Stimulated activated CD8-positive, alpha-beta memory T cell treated with anti-CD3 and anti-CD28 coated beads, Interleukin-7, amount 100 ng/mL, for 4 hours (primary cell): Measurements from ENCODE around the gene EYS.
"Not testable (repeated sequence)": the region's sequence is repeated elsewhere in the genome, so short reads cannot be mapped to it uniquely, and the experiment has no call there.

Experiments used
- DNase-seq, 2 donors: peaks; one replicate each; pipeline ENCODE4 v3.0.0-alpha.2; 2020; ENCODE audit warnings: low read depth in 2 of 2

EYS gene

DNA sequence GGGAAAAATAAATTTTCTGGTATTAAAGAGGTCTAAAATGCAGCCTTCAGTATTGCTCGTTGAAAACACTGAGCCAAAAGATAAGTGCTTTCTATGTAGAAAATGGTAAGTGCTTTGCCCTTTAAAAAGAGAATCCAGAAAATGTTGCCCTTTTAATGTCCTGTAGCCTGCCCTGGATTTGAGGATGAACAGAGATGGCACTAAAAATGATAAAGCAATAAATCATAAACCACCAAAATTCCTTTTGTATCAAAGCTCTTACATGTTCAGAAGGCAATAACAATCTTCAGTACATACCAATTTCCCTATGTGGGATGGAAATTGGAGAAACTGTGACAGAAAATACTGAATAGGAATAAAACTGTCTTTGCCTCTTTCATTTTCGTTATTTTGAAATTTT, 1665.7 kb downstream of the EYS start:
- no peak for DNase-seq

DNA sequence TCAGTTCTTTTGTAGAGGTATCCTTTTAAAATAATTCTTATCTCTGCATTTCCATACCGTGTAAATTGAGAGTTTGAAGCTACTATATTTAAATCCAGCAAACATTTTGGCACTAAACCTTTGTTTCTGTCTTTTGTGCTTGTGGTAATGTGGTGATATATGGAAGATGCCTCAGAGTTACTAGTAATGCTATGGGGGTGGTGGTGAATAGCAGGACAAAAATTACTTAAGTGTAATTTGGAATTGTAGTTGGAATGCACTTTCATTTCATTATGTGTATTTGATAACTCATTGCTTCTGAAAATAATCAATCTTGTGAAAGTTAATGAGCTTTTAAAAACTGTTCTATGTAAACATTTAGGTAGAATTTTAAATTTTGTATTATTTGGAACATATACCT, 1666.9 kb downstream of the EYS start:
- no peak for DNase-seq

DNA sequence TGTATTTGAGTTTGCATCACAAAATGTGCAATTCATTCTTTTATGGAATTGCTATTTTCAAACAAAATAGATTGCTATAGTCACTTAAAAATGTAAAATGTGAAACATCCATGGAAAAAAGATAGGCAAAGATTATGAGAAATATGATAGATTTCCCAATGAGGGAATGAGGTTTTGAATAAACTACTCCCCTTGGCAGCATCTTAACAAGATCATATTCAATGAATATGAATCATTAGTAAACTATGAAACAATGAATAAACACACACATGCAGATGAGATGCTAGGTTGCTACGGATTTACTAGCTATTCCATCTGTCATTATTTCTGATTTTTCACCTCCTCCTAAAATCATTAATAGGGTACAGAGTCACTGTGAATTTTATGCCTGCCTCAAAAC, 1669.6 kb downstream of the EYS start:
- no peak for DNase-seq

DNA sequence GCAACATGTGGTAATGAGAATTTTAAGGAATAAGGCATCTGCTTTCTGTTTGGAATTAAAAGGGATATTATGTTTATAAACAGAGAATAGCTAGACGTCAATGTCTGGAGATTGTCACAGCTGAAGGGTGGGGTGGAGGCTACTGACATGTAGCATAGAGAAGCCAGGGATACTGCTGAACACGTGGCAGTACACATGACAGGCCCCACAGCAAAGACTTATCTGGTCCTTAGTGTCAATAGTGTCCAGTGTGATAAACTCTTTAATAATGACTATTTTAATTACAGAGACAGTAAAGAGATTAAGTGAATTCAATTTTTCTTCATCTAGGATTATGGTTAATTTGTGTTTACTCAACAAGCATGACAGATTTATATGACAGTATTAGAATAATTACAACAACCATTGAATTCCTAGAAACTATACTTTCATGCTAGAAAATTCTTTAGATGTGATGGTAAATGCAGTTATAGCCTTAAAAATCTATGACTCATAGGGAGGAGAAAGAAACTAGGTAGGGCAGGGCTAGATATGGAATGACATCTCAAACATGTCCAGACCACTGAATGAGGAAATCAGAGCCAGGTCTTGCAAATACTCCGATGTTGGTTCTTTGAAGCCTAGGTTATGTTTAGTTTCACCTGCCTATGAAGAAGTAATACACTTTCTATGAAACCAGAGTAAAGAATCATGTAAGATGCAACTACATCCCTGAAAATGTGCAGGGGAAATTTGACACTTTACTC, 1671.9 kb downstream of the EYS start:
- no peak for DNase-seq

DNA sequence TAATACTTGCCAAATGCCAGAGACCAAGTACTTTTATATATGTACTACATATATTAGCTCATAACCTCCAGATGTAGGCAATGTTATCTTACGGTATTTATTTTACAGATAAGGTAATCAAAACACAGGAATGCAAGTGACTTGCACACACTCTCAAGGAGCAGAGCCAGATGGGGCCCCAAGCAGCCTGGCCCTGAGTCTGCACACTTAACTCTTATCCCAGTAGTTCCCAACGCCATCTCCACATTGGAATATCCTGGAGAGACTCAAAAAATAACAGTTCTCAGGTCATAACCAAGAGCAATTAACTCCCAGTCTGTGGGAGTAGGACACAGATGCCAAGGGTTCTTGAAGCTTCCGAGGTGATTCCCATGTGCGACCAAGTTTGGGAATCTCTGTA, 1672.7 kb downstream of the EYS start:
- no peak for DNase-seq

DNA sequence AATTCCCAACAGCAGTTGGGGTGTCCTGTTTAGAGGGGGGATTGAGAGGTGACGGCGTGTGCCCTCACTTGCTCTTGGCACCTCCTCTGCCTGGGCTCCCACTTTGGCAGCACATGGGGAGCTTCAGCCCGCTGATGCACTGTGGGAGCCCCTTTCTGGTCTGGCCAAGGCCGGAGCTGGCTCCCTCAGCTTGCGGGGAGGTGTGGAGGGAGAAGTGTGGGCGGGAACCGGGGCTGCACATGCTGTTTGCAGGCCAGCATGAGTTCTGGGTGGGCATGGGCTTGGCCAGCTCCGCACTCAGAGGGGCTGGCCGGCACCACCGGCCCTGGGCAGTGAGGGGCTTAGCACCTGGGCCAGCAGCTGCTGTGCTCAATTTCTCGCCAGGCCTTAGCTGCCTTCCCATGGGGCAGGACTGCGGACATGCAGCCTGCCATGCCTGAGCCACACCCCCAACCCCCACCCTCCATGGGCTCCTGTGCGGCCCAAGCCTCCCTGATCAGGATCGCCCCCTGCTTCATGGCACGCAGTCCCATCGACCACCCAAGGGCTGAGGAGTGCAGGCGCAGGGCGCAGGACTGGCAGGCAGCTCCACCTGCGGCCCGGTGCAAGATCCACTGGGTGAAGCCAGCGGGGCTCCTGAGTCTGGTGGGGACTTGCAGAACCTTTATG, 1675.9 kb downstream of the EYS start:
- DNase-seq, result not testable (repeated sequence)

DNA sequence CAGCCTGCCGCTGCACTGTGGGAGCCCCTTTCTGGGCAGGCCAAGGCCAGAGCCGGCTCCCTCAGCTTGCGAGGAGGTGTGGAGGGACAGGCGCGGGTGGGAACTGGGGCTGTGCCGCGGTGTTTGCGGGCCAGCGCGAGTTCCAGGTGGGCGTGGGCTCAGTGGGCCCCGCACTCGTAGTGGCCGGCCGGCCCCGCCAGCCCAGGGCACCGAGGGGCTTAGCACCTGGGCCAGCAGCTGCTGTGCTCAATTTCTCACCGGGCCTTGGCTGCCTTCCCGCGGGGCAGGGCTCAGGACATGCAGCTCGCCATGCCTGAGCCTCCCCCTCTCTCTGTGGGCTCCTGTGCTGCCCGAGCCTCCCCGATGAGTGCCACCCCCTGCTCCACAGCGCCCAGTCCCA, 1683.3 kb downstream of the EYS start:
- DNase-seq, result no peak

DNA sequence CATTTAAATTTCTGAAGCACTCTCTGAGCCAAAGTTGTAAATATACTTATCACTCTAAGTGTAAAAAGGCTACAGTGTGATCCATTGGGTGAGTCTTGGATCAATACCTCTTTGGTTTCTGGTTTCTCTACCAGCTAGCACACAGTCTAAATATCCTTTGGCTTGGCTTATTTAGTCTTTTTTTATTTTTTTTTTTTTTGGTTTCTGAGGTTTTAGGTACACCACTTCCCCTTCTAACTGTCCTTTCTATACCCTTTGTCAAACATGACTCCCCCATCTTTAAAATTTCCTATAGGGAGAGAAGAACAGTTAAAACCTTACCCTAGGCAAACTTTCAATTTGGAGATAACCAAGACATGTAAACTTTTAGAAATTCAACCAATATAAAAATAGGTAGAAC, 1692.4 kb downstream of the EYS start:
- DNase-seq, result no peak

DNA sequence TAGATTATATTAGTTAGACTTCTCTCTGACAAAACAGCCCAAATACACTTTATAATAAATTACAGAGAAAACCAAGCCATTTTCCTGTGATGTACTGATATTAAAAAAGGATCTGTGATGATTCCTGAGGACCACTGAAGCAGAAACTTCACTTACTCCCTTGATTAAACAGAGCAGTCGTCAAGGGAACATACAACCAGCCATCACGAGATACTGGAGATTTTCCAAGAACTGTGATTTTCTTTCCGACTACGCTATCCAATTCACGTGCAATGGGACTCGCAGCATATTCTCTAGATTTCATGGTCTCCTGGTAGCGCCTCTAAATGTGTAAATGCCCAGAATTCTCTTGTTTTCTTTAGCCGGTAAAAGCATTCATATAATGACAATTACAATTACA, 1694.0 kb downstream of the EYS start:
- DNase-seq, result no peak

DNA sequence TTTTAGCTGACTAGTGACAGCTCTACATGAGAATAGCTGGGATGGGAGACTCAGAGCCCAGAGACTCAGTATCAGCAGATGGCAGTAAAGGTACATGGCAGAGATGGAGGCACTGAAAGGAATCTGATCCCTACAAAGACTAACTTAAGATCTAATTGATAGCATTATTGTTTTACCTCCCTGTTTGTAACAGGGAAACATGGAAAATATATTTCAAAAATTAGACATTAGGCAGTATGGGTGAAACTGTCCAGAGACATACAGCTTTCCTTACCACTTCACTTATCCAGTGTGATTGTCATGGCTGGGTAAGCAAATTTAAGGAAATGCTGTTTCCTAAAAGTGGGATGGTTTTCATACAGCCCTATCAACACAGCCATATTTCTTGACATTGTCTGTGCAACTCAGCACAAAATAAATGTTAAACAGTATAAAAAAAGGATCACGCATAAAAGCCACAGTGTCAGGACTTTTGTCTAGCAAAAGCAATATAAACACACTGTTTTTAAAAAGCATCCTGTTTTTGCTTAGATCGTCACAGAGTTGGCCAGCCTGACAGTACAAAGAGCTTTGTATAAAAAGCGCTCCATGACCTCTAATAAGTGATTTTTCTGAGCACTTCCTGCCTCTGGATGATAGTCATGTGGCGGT, 1694.5 kb downstream of the EYS start:
- DNase-seq, result no peak

DNA sequence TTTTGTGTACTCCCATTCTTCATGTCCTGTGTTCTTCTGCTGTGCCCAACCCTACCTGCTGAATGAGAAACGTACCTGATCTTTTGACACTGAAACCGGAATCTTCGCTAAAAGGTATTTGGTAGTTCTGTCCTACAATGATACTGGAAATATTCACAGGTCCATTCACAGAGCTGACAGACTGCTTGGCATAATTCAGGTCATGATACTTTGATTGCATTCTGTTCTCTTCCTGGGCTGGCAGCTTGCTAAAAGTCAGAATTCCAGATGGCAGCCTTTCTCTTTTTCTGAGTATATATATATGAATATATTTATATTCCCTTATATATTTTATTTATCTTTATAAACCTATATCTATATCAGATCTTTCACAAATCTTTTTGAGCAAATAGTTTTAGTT, 1696.4 kb downstream of the EYS start:
- no peak for DNase-seq

DNA sequence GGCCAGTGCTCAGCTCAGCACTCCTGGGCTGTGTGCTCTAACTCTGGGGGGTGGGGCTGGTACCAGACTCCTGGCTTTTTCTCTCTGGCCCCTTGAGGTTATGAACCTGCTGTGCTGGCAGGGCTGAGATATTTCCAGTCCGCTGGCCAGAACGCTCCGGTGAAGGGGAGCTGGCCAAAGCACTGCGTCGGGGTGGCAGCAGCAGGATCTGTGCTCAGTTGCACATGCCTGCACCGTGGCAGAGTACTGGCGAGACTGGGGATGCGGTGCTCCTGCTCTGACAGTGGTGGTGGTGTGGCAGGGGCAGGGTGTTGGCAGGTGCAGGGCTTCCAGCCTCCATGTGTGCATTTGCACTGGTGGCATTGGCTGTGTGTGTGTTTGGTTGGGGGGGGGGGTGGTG, 1697.0 kb downstream of the EYS start:
- DNase-seq, result no peak

DNA sequence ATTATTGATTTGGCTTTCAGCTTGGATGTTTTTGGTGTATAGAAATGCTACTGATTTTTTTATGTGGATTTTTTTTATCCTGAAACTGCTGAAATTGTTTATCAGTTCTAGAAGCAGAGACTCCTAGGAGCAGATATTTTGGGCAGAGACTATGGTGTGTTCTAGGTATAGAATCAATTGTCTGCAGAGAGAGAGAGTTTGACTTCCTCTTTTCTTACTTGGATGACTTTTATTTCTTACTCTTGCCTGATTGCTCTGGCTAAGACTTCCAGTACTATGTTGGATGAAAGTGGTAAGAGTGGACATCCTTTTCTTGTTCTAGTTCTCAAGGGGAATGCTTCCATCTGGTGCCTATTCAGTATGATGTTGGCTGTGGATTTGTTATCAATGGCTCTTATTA, 1700.8 kb downstream of the EYS start:
- DNase-seq, result no peak

DNA sequence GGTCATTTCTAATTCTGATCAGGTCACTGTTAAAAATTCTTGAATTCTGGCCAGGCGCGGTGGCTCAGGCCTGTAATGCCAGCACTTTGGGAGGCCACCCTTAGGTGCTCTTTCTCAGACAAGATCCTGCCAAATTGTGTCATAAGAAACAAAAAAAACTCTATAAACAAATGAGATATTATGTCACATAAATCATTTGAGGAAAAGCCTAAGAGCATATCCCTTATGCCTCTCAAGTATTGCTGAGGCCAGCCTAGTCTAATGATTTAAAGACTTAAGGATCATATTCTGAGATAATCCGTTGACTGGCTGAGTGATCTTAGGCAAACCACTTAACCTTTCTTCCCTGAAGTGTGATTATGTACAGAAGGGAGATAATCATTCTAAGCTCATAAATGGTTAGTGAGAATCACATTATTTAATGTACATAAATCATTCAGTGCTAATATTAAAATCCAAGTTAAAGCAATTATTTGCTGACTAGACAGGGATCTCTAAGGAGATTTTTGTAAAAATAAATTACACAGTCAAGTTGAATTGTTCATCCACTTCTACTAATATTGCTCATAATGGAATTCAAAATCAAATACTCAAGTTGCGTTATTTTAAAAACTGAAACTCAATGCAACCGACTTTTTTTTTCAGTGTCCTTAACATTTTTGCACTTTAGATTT, 1706.1 kb downstream of the EYS start:
- DNase-seq, result no peak

DNA sequence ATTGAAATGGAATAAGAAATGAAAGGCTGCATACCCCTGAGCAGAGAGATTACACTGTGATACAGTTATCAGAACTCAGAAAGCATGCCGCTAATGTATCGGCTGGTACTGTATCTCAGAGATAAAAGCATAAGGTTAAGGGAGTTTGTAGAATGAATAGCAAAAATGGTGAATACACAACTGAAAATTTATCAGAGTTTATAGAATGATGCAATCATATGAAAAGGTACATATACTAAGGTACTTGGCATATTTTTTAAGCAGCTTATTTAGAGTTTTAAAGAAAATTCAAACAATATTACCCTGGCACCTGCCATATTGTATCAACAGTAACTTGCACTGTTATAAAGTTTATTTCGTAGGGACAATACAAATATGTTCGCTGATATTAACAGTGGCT, 1707.4 kb downstream of the EYS start:
- no peak for DNase-seq

DNA sequence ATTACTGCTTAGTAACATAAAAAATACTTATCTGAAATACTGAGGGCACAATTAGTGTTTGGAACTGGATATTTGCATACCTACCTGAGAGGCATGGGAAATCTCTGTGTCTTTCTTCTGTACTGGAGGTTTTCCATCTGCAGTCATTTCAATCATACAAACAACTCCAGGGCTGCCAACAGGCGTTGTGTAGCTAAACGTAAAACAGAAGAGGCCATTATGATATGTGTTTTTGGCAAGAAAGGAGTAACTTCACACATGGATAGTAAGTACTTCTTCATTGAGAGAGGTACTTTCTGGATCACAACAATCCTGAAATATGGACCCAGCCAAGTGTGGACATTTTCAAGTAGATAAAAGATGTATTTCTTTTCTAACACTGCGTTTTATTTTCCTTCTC, 1708.0 kb downstream of the EYS start:
- no peak for DNase-seq

DNA sequence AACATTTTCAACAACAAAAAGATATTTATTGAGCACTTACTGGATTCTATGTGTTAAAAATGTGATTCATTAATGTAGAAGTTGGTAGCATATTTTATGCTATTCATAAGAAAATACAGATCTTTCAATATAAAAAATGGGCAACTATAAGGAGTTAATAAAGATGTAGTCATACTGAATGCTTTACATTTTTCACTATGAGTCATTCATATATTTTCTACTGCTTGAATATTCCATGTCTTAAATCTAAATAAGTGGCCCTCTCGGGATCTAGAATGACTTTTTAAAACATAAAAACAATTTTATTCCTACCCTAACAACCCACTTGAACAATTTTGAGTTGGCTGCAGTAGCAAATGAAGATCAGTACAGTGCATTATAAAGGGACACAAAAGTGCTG, 1709.3 kb downstream of the EYS start:
- no peak for DNase-seq

DNA sequence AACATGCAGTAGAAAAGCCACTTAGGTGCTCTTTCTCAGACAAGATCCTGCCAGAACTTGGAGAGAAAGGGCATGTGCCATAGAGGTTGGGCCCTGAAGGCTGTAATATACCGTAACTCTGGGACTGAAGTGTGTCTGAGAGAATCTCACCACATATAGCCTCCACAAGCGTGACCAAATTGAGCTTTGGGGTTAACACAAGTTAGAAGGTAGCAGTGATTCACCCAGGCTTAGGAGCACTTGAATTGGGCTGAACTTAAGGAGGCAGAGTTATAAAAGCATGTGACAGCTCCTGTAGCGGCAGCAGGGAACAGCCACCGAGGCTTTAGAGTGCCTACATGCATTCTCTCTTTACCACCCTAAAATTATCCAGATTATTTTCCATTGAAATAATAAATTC, 1709.8 kb downstream of the EYS start:
- DNase-seq, result no peak

DNA sequence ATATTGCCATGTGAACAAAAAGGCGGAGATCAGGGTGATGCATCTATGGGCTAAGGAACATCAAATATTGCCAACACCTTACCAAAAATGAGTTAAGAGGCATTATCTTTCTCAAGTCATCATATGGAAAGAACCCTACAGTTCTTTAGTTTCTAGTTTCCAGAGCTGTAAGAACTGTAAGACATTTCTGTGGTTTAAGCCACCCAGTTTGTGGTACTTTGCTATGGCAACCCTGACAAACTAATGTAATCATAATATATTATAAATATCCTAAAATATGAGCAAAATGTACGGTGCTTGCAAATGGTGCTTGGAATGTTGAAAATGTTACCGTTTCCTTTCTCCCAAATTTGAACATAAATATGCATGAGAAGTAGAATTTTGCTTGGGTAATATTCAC, 1721.8 kb downstream of the EYS start:
- DNase-seq, result no peak

DNA sequence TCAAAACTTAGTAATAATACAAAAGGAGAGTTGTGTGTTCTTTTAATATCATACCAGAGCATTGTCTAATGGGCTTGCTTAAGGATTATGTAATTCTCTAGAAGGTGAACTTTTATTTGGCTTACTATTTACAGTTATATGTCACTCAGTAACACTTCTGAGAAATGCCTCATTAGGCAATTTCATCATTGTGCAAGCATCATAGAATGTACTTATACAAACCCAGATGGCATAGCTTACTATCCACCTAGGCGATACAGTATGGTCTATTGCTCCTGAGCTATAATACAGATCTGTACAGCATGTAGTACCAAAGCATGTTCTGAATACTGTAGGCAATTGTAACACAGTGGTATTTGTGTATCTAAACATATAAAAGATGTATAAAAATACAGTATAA, 1731.3 kb downstream of the EYS start:
- DNase-seq, result no peak

DNA sequence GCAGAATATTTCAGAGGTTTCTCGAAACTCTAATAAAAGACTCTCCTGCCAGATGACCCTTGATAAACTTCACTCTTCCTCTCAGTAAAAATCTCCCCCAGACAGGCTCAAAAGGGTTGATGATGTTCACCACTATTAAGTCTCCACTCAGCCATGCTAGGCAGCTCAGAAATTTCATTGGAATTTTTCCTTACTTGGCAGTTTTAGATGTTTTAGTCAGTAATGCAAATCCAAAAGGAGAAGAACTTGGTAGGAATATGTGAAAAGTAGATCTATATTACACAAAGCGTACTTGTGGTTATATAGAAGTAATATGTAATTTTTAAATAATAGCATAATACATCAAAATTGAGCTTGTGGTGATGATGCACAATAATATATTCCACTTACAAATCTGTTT, 1738.4 kb downstream of the EYS start:
- DNase-seq, result no peak

DNA sequence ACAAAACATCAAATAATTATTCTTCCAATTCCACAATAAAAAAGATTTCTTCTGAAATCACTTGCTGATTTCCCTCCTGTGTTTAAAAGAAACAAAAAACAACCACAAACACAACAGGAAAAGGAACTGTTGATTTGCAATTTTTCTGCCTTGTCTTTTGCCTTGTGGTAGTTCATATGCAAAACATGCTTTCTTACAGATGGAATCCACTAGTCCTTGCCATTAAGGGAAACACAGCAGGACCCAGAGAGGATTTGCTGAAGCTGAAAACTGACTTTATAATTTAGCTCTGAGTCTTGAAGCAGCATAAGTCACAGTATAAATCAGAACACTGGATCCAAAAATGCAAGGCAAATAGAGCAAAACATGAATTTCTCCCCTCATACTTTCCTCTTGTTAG, 1742.7 kb downstream of the EYS start:
- DNase-seq, result no peak
